HT-29 (cell line): ENCODE results near the gene ZFP57. TPM values are rescaled to one million over a fixed set of nuclear protein-coding genes. Genes with fewer than 3 reads are reported as not detected.

Experiments used
- DNase-seq: peaks from one replicate; pipeline ENCODE4 v3.0.0-alpha.2; 2015; ENCODE audit warnings: low spot score
- small RNA-seq: library from RNA; depleted of rRNA; stranded (forward); fragments of <200 nt; gene quantifications from one replicate; pipeline ENCODE3, GENCODE V24; 2014
- total RNA-seq: library from RNA; depleted of rRNA; stranded (reverse); fragments of >200 nt; shearing (Covaris generic); gene quantifications from 2 replicates; pipeline ENCODE4 v1.2.3, GENCODE V29; 2014; rRNA removed

Gene ZFP57
- total RNA-seq, 1 experiment from 2014 or later = not detected

- DNase-seq = no peak
Observed at GRCh38 chr6:29626948-29627754, 53.8 kb downstream of the ZFP57 start.

GRCh38 chr6:29625337-29625930, 55.5 kb downstream of the ZFP57 start:
- DNase-seq = no peak

GRCh38 chr6:29624520-29624961, 56.4 kb downstream of the ZFP57 start:
- DNase-seq = no peak

Small RNA genes within 50 kb of the gene (small RNA-seq; reads per million reads assigned to genes)
- gene SUMO2P1 = 0.36 reads per million

Other genes with a start within 250 kb of the ZFP57 start
- gene OR10C1, start 241.8 kb downstream of the ZFP57 start, total RNA-seq = not detected in 2 replicates
- gene OR11A1, start 224.1 kb downstream of the ZFP57 start, total RNA-seq = not detected in 2 replicates
- not detected in 2 replicates for gene OR2H1, start 224.0 kb downstream of the ZFP57 start, total RNA-seq
- not detected in 2 replicates for gene MAS1L, start 193.2 kb downstream of the ZFP57 start, total RNA-seq
- gene UBD, start 121.4 kb downstream of the ZFP57 start, total RNA-seq = not detected in 2 replicates
- gene OR2H2, start 96.0 kb downstream of the ZFP57 start, total RNA-seq = not detected in 2 replicates
- 0.10 TPM in 1 of 2 replicates, not detected in the other for gene GABBR1, start 48.0 kb downstream of the ZFP57 start, total RNA-seq
- gene MOG, start 24.1 kb downstream of the ZFP57 start, total RNA-seq = not detected in 2 replicates
- 10.9 and 15.5 TPM in 2 replicates for gene HLA-F, start 42.3 kb upstream of the ZFP57 start, total RNA-seq
- gene HLA-G, start 146.7 kb upstream of the ZFP57 start, total RNA-seq = 0.56 TPM in 1 of 2 replicates, not detected in the other